SK-N-MC (cell line): Measurements from ENCODE around the gene SLC34A3.
A peak's percentile ranks its signal among the peaks of the same experiment; 100 is the strongest.

Source experiments
- DNase-seq: peaks from one replicate; pipeline ENCODE4 v3.0.0-alpha.2; 2011; ENCODE audit warnings: low read depth, low spot score
- H3K27ac ChIP-seq: fragments of 200-600 bp; sonication (generic); 2 replicates; pipeline ENCODE4 v1.5.1; 2016; ENCODE audit warnings: mixed run types
- H3K36me3 ChIP-seq: fragments of 200-600 bp; sonication (generic); 2 replicates; pipeline ENCODE4 v1.6.1; 2017; ENCODE audit warnings: antibody characterized with exemption, low read length, mixed read lengths; ENCODE audit not compliant: insufficient read depth
- H3K4me3 ChIP-seq: fragments of 200-600 bp; sonication (generic); 2 replicates; pipeline ENCODE4 v1.5.1; 2016
- H3K9ac ChIP-seq: fragments of 200-600 bp; sonication (generic); 2 replicates; pipeline ENCODE4 v1.8.0; 2017; ENCODE audit warnings: mixed run types, mixed read lengths; ENCODE audit not compliant: insufficient read length
- H3K9me3 ChIP-seq: fragments of 200-600 bp; sonication (generic); 2 replicates; pipeline ENCODE4 v1.6.1; 2017; ENCODE audit warnings: low read depth, mild to moderate bottlenecking, antibody characterized with exemption, low read length, moderate library complexity, mixed read lengths
- EZH2 ChIP-seq: fragments of 200-600 bp; sonication (generic); IDR thresholded peaks from one replicate; pipeline ENCODE4 v1.6.1; 2017; ENCODE audit warnings: antibody characterized with exemption
- FOXP2 ChIP-seq: optimal IDR thresholded peaks from 2 replicates; pipeline ENCODE3; 2011; ENCODE audit warnings: mild to moderate bottlenecking, moderate library complexity; ENCODE audit not compliant: insufficient read depth; ENCODE audit errors: extremely low read length, control extremely low read depth
- POLR2AphosphoS5 ChIP-seq: IDR thresholded peaks from 2 replicates; pipeline ENCODE4 v1.6.1; 2012; ENCODE audit warnings: mild to moderate bottlenecking, low read depth, low read length, borderline replicate concordance

SLC34A3 gene

DNA sequence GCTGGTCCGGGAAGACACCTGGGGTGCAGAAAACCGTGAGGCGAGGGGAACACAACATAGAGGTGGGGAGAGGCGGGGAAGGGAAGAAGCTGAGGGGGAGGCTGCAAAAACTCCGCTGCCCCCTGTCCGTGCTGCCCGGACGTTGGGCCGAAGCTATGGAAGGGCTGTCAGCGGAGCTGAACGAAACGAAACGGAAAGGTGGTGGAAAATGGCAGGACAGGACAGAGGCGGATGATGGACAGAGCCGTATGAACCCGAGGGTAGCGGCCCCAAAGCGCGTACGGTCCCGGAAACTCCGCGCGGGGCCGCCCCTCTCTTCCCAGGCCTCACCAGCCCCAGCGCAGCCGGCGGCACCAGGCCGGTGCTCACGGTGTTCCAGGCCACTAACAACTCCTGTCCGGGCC, 42.6 kb upstream of the SLC34A3 start:
- TF ChIP-seq POLR2AphosphoS5 (no peak), FOXP2 (no peak), EZH2 (no peak)

DNA sequence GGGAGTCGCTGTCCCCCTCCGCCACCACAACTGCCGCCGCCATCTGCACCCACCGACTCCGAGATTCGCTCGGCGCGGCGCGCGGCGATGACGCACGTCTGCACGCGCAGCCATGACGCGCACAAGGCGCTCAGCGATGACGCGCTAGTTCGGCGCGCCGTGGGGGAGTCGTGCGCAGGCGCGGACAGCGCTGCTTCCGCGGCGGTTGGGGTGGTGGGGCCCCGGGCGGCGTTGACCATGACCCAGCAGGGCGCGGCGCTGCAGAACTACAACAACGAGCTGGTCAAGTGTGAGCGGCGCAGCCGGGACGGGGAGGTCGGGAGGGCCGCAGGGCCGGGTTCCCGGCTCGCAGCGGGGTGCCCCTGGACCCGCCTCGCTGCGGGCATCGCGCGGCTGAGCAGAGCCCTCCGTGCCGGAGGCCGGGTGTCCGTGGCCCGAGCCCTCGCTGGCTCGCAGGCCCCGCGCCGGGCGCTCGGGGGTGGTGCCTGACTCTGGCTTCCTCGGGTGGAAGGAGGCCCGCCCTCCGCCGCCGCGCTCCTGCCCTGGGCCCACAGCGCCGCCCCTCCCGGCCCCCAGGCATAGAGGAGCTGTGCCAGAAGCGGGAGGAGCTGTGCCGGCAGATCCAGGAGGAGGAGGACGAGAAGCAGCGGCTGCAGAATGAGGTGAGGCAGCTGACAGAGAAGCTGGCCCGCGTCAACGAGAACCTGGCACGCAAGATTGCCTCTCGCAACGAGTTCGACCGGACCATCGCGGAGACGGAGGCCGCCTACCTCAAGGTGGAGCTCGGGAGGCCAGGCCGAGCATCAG, 42.0 kb upstream of the SLC34A3 start, which contains the start of the genes ANAPC2 and SSNA1:
ANAPC2 (minus strand) TSS at position 71 of the 807 bp plus-strand sequence; CDS start at position 43, 28 bp downstream.
SSNA1 (plus strand) TSS at position 187 of the 807 bp plus-strand sequence; CDS start at position 238, 51 bp downstream.
- Histone ChIP-seq H3K9ac (peak within 1 kb of the TSS; percentile 96), H3K4me3 (peak within 1 kb of the TSS; percentile 97)
- TF ChIP-seq EZH2 (no peak), POLR2AphosphoS5 (peak; percentile 94), FOXP2 (peak; percentile 85)

More for the DNA sequence above, 42.6 kb upstream of the SLC34A3 start:
- Histone ChIP-seq H3K9ac (peak overlapping the region; percentile 96), H3K9me3 (no peaks in the 10 kb centered on the region), H3K4me3 (peak overlapping the region; percentile 97), H3K27ac (peak overlapping the region; percentile 62), H3K36me3 (peaks cover 12% of the 10 kb centered on the region; the same call in 1 of the 2 replicates)
- no peak for DNase-seq

DNA sequence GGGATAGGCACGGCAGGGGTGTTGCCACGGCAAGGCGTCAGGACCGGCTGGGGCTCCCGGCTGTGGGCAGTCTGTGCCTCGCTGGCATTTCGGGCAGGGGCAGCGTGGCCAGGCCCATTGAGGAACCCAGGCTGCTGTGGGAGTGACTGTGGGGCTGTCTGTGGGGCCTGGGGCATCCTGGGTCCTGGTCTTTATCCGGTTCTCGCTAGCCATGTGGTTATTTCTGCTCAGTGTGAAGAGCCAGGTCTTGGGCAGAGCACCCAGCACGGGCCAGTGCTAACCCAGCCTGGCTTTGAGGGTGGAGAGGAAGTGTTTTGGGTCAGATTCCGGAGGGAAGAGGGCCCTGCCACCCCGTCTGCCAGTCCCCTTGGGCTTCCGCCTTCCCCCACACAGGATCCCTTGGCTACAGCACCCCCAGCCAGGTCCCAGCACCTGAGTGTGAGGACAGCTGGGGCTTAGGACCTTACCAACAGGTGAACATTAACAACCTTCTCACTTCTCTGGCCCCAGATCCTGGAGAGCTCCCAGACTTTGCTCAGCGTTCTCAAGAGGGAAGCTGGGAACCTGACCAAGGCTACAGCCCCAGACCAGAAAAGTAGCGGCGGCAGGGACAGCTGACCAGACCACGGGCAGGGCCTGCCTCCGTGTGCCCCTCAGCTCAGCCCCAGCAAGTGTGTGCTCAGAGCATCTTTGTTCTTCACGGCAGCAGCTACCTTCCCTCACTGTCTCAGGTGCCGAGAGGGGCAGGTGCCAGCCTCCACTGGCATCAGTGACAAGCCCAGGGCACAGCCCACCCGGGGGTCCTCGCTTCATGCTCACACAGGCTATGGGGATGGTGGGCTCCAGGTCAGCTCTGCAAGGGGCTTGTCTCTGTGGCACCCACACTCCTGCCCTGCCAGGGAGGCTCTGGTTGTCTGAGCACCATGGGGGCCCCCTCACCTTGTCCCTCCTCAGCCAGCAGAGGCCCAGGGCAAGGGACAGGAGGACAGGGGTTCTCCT, 41.1 kb upstream of the SLC34A3 start:
- H3K27ac ChIP-seq: no peak overlapping the region
- peaks cover 6% of the 10 kb centered on the region; the same call in 1 of the 2 replicates for H3K36me3 ChIP-seq
- H3K4me3 ChIP-seq: peak overlapping the region; percentile 97
- H3K9ac ChIP-seq: peak overlapping the region; percentile 96
- no peak for DNase-seq
- no peaks in the 10 kb centered on the region for H3K9me3 ChIP-seq
- TF ChIP-seq POLR2AphosphoS5: no peak
- TF ChIP-seq FOXP2: no peak
- no peak for TF ChIP-seq EZH2

More for the DNA sequence above, 42.0 kb upstream of the SLC34A3 start, which contains the start of the genes ANAPC2 and SSNA1:
- Histone ChIP-seq H3K9me3 (no peaks in the 10 kb centered on the region), H3K27ac (peak within 1 kb of the TSS; percentile 89), H3K36me3 (peaks cover 6% of the 10 kb centered on the region; the same call in 1 of the 2 replicates)
- peak; percentile 16 for DNase-seq

DNA sequence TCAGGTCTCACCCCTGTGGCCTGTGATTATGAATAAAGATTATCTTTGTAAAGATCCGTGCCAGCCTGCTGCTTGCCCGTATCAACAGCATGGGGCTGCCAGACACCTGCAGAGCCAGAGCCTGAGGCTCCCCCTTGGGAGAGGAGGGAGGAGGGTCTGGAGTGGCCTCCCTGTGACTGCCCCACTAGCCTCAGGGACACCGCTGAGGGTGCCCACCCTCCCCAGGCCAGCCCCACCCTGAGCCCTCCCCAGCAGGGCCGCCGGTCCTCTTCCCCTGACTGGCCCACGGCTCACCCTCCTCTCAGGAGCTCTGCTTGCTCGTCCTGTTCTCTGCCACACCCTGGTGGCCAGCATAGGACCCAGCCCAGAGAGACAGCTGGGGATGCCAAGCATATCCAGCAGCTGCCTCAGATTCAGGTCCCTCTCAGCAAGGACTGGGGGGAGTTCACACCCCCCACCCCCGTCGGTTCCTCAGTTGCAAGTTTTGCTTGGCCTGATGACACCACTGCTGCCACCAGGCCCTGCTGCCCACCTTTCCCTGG, 40.3 kb upstream of the SLC34A3 start:
- TF ChIP-seq EZH2: no peak
- no peak for TF ChIP-seq FOXP2
- TF ChIP-seq POLR2AphosphoS5: no peak
- peaks cover 6% of the 10 kb centered on the region; the same call in 1 of the 2 replicates for H3K36me3 ChIP-seq
- no peak overlapping the region for H3K9ac ChIP-seq
- no peak overlapping the region for H3K4me3 ChIP-seq
- no peak for DNase-seq
- H3K27ac ChIP-seq: no peak overlapping the region
- H3K9me3 ChIP-seq: no peaks in the 10 kb centered on the region

DNA sequence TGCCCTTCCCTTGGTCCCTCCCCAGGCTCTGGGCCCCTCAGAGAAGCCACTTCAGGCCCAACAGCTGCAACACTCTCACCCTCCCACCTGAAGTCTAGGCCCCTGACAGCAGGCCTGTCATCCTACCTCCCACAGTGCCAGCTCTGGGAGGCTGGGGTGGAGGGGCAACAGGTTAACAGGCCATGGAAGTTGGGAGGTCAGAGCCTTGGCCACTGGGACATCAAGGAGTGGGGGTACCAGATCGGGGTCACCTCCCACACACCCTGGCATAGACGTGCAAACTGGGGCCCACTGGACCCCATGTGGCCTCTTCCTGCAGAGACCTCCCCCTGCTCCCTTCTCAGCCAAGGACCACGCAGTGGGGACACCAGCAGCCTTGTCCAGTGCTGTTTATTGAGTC, 39.5 kb upstream of the SLC34A3 start:
- Histone ChIP-seq H3K36me3 (peaks cover 6% of the 10 kb centered on the region; the same call in 1 of the 2 replicates), H3K9ac (no peak overlapping the region), H3K27ac (no peak overlapping the region), H3K9me3 (no peaks in the 10 kb centered on the region), H3K4me3 (no peak overlapping the region)
- no peak for DNase-seq
- TF ChIP-seq POLR2AphosphoS5 (peak; percentile 24; the same call in 1 of the 2 replicates), EZH2 (no peak), FOXP2 (no peak)

DNA sequence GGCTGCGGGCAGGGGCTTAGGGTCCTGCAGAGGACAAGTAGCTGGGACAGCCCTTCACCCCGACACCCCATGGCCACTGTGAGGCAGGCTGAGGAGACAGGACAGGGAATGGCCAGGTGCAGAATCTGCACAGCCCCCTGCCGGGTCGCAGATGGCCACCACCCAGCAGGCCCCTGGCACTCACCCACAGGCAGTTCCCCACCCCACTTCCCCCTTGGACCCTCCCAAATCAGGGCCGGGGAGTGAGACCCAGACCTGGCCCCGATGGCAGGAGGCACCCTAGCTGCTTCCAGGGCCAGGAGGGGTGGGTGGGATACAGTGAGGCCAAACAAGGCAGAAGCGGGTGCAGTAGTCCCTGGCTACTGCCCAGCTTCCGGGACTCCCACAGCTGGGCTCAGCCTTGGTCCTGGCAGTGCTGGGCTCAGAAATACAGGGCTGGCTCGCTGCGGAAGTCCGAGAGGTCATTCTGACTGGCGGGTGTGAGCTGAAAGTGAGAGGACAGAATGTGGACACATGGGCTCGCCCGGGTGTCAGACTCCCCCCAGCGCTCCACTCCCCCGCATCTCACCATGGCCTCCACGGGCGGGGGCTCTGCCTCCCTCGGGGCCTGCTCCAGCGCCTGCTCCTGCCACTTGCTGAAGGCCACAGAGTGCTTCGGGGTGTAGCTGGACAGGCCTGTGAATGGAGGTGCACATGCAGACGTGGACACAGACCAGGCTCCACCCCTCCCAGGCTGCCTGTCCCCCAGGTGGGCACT, 38.8 kb upstream of the SLC34A3 start:
- no peak for DNase-seq
- Histone ChIP-seq H3K27ac (no peak overlapping the region), H3K4me3 (no peak overlapping the region), H3K36me3 (peaks cover 6% of the 10 kb centered on the region; the same call in 1 of the 2 replicates), H3K9me3 (no peaks in the 10 kb centered on the region), H3K9ac (no peak overlapping the region)
- TF ChIP-seq EZH2 (no peak), POLR2AphosphoS5 (0 out of 2 replicates have a peak, but pooled peaks have one; percentile 5), FOXP2 (no peak)

DNA sequence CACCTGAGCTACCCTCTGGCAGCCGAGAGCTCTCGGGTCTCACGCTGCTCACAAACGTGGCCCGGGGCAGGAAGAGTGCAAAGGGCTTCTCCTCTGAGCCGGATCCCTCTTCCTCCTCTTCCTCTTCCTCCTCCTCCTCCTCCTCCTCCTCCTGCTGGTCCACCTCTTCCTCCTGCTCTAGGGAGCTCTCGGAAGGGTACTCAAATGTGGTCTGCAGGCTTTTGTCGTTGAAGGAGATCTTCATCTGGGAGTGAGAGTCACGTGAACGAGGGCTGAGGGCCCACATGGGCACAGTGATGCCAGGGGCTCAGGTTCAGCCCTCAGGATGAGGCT, 38.3 kb upstream of the SLC34A3 start:
- no peak for DNase-seq
- no peak overlapping the region for H3K4me3 ChIP-seq
- no peak overlapping the region for H3K9ac ChIP-seq
- peaks cover 6% of the 10 kb centered on the region; the same call in 1 of the 2 replicates for H3K36me3 ChIP-seq
- no peaks in the 10 kb centered on the region for H3K9me3 ChIP-seq
- no peak overlapping the region for H3K27ac ChIP-seq
- no peak for TF ChIP-seq FOXP2
- no peak for TF ChIP-seq POLR2AphosphoS5
- no peak for TF ChIP-seq EZH2
